ENCODE data around the gene FRS3. TPM values are rescaled to one million over a fixed set of nuclear protein-coding genes. Genes with fewer than 3 reads are reported as not detected.

The FRS3 gene
- total and polyA plus RNA-seq, 2 of the 13 experiments (the other 11 are each of a cell fraction or from before 2014, with no cell fraction given): 3.0 to 7.4 TPM

DNA sequence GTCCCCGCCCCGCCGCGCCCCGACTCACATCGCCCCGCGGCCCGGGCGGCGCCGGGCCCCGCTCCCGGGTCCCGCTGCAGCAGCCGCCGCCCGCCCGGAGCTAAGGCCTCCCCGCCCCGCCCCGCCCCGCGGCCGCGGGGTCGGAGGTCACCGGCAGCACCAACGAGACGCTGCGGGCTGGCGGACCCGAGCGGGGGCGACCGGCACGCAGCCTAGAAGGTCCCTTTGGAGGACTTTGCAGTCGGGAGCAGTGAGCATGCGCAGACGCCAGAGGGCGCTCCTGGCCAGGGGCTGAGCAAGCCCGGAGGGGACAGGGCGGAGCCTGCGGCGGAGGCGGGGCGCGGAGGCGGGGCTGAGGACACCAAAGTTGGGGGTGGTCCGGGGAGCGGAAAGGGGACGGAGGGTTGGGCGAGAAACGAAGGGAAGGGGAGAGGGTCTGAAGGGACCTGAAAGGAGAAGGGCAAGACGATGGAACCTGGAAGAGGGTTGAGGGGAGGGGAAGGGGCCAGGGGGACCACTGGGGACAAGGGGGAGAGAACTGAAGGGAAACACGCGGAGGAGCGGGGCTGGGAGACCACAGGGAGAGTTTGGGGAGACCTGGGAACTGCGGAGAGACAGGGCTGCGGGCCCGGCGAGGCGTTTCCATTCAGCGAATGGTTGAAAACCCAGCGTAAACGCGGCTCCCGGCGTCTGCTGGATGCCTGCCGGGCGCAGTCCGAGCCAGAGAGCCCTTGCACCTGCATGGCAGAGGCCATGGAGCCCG, at the start of gene FRS3 (continued):
- TF ChIP-seq ZNF281 (CRISPR knock-in tag; IDR thresholded peaks at IDR 0.05; ENCODE audit: borderline replicate concordance) (0 out of 2 replicates have a peak, but pooled peaks have one; percentile 60), KDM5A (IDR thresholded peaks at IDR 0.05; ENCODE audit: borderline replicate concordance, low read length) (peak; percentile 62; the same call in 1 of the 2 replicates), BCL3 (CRISPR knock-in tag; IDR thresholded peaks at IDR 0.05) (peak; percentile 69; the same call in 1 of the 2 replicates), NR1H2 (CRISPR knock-in tag; IDR thresholded peaks at IDR 0.05; ENCODE audit: borderline replicate concordance, low read depth) (no peak), ELF4 (CRISPR knock-in tag; IDR thresholded peaks at IDR 0.05; ENCODE audit: borderline replicate concordance) (no peak), KAT2B (IDR thresholded peaks at IDR 0.05; ENCODE audit: borderline replicate concordance, low read depth, low read length) (no peak), MBNL3 (CRISPR knock-in tag; conservative IDR thresholded peaks at IDR 0.05) (no peak), ZNF562 (CRISPR knock-in tag; IDR thresholded peaks at IDR 0.05; ENCODE audit: borderline replicate concordance) (no peak), ONECUT2 (CRISPR knock-in tag; IDR thresholded peaks at IDR 0.05) (no peak), DMTF1 (CRISPR knock-in tag; IDR thresholded peaks at IDR 0.05) (no peak), ZNF607 (CRISPR knock-in tag; IDR thresholded peaks at IDR 0.05; ENCODE audit: borderline replicate concordance) (peak; percentile 84; the same call in 1 of the 2 replicates), NFYC (CRISPR knock-in tag; IDR thresholded peaks at IDR 0.05) (peak; percentile 41), ATM (IDR thresholded peaks at IDR 0.05; ENCODE audit: borderline replicate concordance) (no peak), SMARCE1 (IDR thresholded peaks at IDR 0.05; ENCODE audit: borderline replicate concordance) (no peak), HOXA7 (CRISPR knock-in tag; IDR thresholded peaks at IDR 0.05) (no peak), KMT2A (CRISPR knock-in tag; IDR thresholded peaks at IDR 0.05) (no peak; the same call in none of the 2 replicates)
- TF ChIP-seq, protein P1, sequence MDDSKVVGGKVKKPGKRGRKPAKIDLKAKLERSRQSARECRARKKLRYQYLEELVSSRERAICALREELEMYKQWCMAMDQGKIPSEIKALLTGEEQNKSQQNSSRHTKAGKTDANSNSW (CRISPR knock-in tag; IDR thresholded peaks at IDR 0.05; ENCODE audit: borderline replicate concordance): no peak; the same call in 1 of the 2 replicates
